Measurements from ENCODE around the gene CCDC87.

DNA sequence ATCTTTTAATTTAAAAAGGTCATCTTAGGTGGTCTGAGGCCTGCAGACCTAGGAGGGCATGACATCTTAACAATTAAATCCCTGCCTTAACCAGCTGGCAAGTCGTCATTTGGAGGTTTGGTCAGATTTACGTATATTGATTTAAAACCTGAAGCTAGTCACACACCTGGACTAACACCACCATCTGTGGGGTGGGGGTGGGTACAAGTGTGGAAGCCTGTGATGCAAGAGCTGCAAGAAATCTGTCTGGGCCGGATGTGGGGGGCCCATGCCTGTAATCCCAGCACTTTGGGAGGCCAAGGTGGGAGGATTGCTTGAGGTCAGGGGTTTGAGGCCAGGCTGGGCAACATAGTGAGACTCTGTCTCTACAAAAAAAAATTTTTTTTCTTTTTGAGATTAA lies 11.6 kb downstream of the CCDC87 start:
- no peak for TF ChIP-seq GATA2 (IDR thresholded peaks at IDR 0.05; ENCODE audit: low read depth, low read length)
- no peak for TF ChIP-seq GATA3 (IDR thresholded peaks at IDR 0.05; ENCODE audit: low read depth, low read length)
